Ishikawa (cell line): ENCODE measurements around the gene GATA3.

Experiments used
- CEBPB ChIP-seq: IDR thresholded peaks from 2 replicates; pipeline ENCODE4 v1.6.1; 2012
- EGR1 ChIP-seq: IDR thresholded peaks from 2 replicates; pipeline ENCODE4 v1.6.1; 2012
- EP300 ChIP-seq: IDR thresholded peaks from 2 replicates; pipeline ENCODE4 v1.6.1; 2012; ENCODE audit warnings: borderline replicate concordance
- MAX ChIP-seq: IDR thresholded peaks from 2 replicates; pipeline ENCODE4 v1.6.1; 2012
- RAD21 ChIP-seq: IDR thresholded peaks from 2 replicates; pipeline ENCODE4 v1.6.1; 2012; ENCODE audit warnings: low read depth
- REST ChIP-seq: IDR thresholded peaks from 2 replicates; pipeline ENCODE4 v1.6.1; 2012; ENCODE audit warnings: low read depth, mild to moderate bottlenecking
- TAF1 ChIP-seq: IDR thresholded peaks from 2 replicates; pipeline ENCODE4 v1.6.1; 2012; ENCODE audit warnings: low read depth, mild to moderate bottlenecking
- TCF12 ChIP-seq: IDR thresholded peaks from 2 replicates; pipeline ENCODE4 v1.6.1; 2012; ENCODE audit warnings: low read depth
- USF1 ChIP-seq: IDR thresholded peaks from 2 replicates; pipeline ENCODE4 v1.6.1; 2012
- YY1 ChIP-seq: IDR thresholded peaks from 2 replicates; pipeline ENCODE4 v1.6.1; 2012; ENCODE audit warnings: low read depth

GRCh38 chr10:8052341-8052955 lies 2.0 kb upstream of the GATA3 start:
- TF ChIP-seq EP300 (no peak), TCF12 (no peak), RAD21 (no peak), REST (no peak), TAF1 (no peak), MAX (no peak), CEBPB (no peak), YY1 (no peak), EGR1 (no peak), USF1 (no peak)
